Smooth muscle cell of the umbilical artery (primary cell): ENCODE results near the gene HIPK4. TPM values are rescaled to one million over a fixed set of nuclear protein-coding genes. Genes with fewer than 3 reads are reported as not detected.

Source experiments
- total RNA-seq: library from RNA; depleted of rRNA; stranded (reverse); fragments of >200 nt; gene quantifications from 2 replicates; pipeline ENCODE4 v1.2.3, GENCODE V29; 2014

HIPK4 gene
- total RNA-seq = under 0.01 and 0.14 TPM in 2 replicates

GRCh38 chr19:40390084-40390742 is at the start of gene HIPK4:
HIPK4 (minus strand) TSS chr19:40390181; CDS start chr19:40389902, 279 bp downstream.

GRCh38 chr19:40425450-40426287 is 35.7 kb upstream of the HIPK4 start, which contains the start of gene SERTAD1:
SERTAD1 (minus strand) TSS chr19:40425992; CDS start chr19:40423546, 2,446 bp downstream.

GRCh38 chr19:40413291-40413845 is 23.4 kb upstream of the HIPK4 start, which contains the start of gene PRX:
PRX (minus strand) TSS chr19:40413378; CDS start chr19:40407932, 5,446 bp downstream.

GRCh38 chr19:40348125-40348913 is 41.7 kb downstream of the HIPK4 start, which contains the start of the genes C19orf47 and PLD3:
C19orf47 (minus strand) TSS chr19:40348397; CDS start chr19:40341857, 6,540 bp downstream.
PLD3 (plus strand) TSS chr19:40348695; CDS start chr19:40366484, 17,789 bp downstream.

Other genes starting within 250 kb of the HIPK4 start
- 8.9 and 11.8 TPM in 2 replicates for gene MAP3K10, start 198.8 kb downstream of the HIPK4 start, total RNA-seq
- gene TTC9B, start 171.8 kb downstream of the HIPK4 start, total RNA-seq = not detected in 2 replicates
- gene CCNP, start 163.5 kb downstream of the HIPK4 start, total RNA-seq = 0.09 TPM in 1 of 2 replicates, not detected in the other
- gene AKT2, start 104.8 kb downstream of the HIPK4 start, total RNA-seq = 76.0 and 91.1 TPM in 2 replicates
- 3.6 and 10.6 TPM in 2 replicates for gene C19orf47, start 41.8 kb downstream of the HIPK4 start, total RNA-seq
- 497 and 582 TPM in 2 replicates for gene PLD3, start 41.5 kb downstream of the HIPK4 start, total RNA-seq
- 0.89 and 1.2 TPM in 2 replicates for gene PRX, start 23.2 kb upstream of the HIPK4 start, total RNA-seq
- 16.1 and 17.2 TPM in 2 replicates for gene SERTAD1, start 35.8 kb upstream of the HIPK4 start, total RNA-seq
- gene SERTAD3, start 54.2 kb upstream of the HIPK4 start, total RNA-seq = 14.7 and 20.2 TPM in 2 replicates
- 49.3 and 56.1 TPM in 2 replicates for gene BLVRB, start 75.6 kb upstream of the HIPK4 start, total RNA-seq
- 0.30 and 0.97 TPM in 2 replicates for gene SPTBN4, start 76.8 kb upstream of the HIPK4 start, total RNA-seq
- 24.9 and 69.7 TPM in 2 replicates for gene SHKBP1, start 186.7 kb upstream of the HIPK4 start, total RNA-seq
- 24.6 and 34.0 TPM in 2 replicates for gene LTBP4, start 211.2 kb upstream of the HIPK4 start, total RNA-seq